Psoas muscle (tissue), 8 donors: ENCODE measurements around the gene CD300LB. TPM values are rescaled to one million over a fixed set of nuclear protein-coding genes. Genes with fewer than 3 reads are reported as not detected.

ENCODE experiments used
- ATAC-seq, 4 donors: fragments of 200-7000 bp; cut with Tn5 transposase; one replicate each; pipeline ENCODE4 v1.9.1; 2020; ENCODE audit warnings: moderate library complexity in 3 of 4, mild to moderate bottlenecking in 2 of 4
- DNase-seq, 2 donors: peaks; one replicate each; pipeline ENCODE4 v3.0.0-alpha.2; 2020
- H3K27ac ChIP-seq: fragments of 200-600 bp; one replicate; pipeline ENCODE4 v1.8.0; 2022
- H3K27me3 ChIP-seq, 3 donors: fragments of 200-600 bp in 1 of 3; one replicate each; pipeline versions ENCODE4 v1.6.1 to v1.8.0; 2013 to 2022; ENCODE audit warnings: low read length in 2 of 3, mild to moderate bottlenecking in 2 of 3, moderate library complexity in 1 of 3; ENCODE audit not compliant: insufficient read depth in 3 of 3
- H3K36me3 ChIP-seq, 2 donors: fragments of 200-600 bp in 1 of 2; one replicate each; pipeline versions ENCODE4 v1.6.1 to v1.8.0; 2013 to 2022; ENCODE audit warnings: low read depth in 1 of 2, mild to moderate bottlenecking in 1 of 2, moderate library complexity in 1 of 2; ENCODE audit not compliant: insufficient read depth in 1 of 2
- H3K4me1 ChIP-seq: fragments of 200-600 bp; one replicate; pipeline ENCODE4 v1.8.0; 2022
- H3K4me3 ChIP-seq: fragments of 200-600 bp; one replicate; pipeline ENCODE4 v1.8.0; 2022; ENCODE audit warnings: mild to moderate bottlenecking
- H3K9me3 ChIP-seq: fragments of 200-600 bp; one replicate; pipeline ENCODE4 v1.8.0; 2022
- WGBS, 3 donors: extraction: QIAGEN DNeasy Blood & Tissue Kit; methylation state at CpG; one replicate each; pipeline versions ENCODE4 v1.1.6 to v1.1.7; 2013; 5-methylcytosine and 5-hydroxymethylcytosine counted together
- intact Hi-C, 2 donors: fragments of 100-400 bp; cut with DNase I; formaldehyde crosslinking; loops; one replicate each; pipeline versions ENCODE4 v1.11.0 to v1.14.2; 2022
- polyA plus RNA-seq, 3 donors: library from polyadenylated mRNA; stranded (reverse); fragments of 200-250 nt; gene quantifications; one replicate each; pipeline ENCODE4 v1.2.3, GENCODE V29; 2013
- total RNA-seq, 4 donors: library from RNA; stranded (reverse); fragmentation: NEBNext Ultra II Directional in 2 of 4; extraction: Animal tissue kit (Norgen Biotek cat#: 25700) in 2 of 4; gene quantifications; one replicate each; pipeline versions ENCODE4 v1.2.1 to v1.2.4, GENCODE V29; 2021 to 2023
- TF ChIP-seq, protein P1 (sequence below): fragments of 200-600 bp; IDR thresholded peaks from one replicate; pipeline ENCODE4 v1.8.0; 2022; ENCODE audit warnings: antibody characterized with exemption
- donor health status: healthy with polysubstance abuse.
- donor health status: DM: no; HTN: no; CAD: no; lungs with moderate emphysema.
- donor health status: Bipolar disorder and iron deficiency.
- donor health status: healthy.
- donor health status: DM: yes; HTN: yes; CAD: no.
- donor health status: DM: no; HTN: no; CAD: no.
- donor health status: DM: no; HTN: no; CAD: no.
- donor health status: DM: yes; HTN: yes; CAD: no.

The CD300LB gene
- total and polyA plus RNA-seq, 7 donors = 0.01 to 0.15 (median 0.08) TPM; not detected in 3

- WGBS, 3 donors = 51 to 54% (median 52%) methylated on average over 6 of the region's 6 CpGs
- Histone ChIP-seq H3K36me3 (no peaks in the 10 kb centered on the region), H3K27ac (no peak overlapping the region), H3K4me1 (no peaks in the 10 kb centered on the region), H3K27me3 (no peaks in the 10 kb centered on the region), H3K9me3 (no peaks in the 10 kb centered on the region), H3K4me3 (no peak overlapping the region)
- TF ChIP-seq, protein P1, sequence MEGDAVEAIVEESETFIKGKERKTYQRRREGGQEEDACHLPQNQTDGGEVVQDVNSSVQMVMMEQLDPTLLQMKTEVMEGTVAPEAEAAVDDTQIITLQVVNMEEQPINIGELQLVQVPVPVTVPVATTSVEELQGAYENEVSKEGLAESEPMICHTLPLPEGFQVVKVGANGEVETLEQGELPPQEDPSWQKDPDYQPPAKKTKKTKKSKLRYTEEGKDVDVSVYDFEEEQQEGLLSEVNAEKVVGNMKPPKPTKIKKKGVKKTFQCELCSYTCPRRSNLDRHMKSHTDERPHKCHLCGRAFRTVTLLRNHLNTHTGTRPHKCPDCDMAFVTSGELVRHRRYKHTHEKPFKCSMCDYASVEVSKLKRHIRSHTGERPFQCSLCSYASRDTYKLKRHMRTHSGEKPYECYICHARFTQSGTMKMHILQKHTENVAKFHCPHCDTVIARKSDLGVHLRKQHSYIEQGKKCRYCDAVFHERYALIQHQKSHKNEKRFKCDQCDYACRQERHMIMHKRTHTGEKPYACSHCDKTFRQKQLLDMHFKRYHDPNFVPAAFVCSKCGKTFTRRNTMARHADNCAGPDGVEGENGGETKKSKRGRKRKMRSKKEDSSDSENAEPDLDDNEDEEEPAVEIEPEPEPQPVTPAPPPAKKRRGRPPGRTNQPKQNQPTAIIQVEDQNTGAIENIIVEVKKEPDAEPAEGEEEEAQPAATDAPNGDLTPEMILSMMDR = no peak
- no peak for DNase-seq
- no peak for ATAC-seq
- intact Hi-C loops = no loop called here
These were observed 52.7 kb downstream of the CD300LB start for GRCh38 chr17:74478420-74479100.

DNA sequence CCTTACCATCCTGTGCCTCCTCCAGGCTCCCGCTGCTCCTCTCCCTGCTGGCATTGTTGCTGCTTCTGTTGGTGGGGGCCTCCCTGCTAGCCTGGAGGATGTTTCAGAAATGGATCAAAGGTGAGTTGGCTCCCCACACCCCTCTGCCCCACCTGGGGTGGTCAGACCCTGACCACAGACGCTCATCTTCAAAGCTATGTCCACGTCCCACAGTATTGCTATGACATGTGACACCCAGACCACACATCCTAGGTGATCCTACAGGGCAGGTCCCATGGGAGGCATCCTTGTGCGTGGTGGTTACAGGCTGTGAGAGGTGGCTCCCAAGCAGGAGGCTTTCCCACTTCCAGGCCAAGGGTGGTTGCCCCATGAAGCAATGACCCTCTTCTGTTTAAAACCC lies 53.9 kb downstream of the CD300LB start:
- Histone ChIP-seq H3K27me3 (no peaks in the 10 kb centered on the region), H3K36me3 (no peaks in the 10 kb centered on the region), H3K4me1 (no peaks in the 10 kb centered on the region), H3K4me3 (no peak overlapping the region), H3K27ac (no peak overlapping the region), H3K9me3 (no peaks in the 10 kb centered on the region)
- intact Hi-C loops = no loop called here
- no peak for ATAC-seq
- TF ChIP-seq, protein P1 = no peak
- DNase-seq = no peak
- 66 to 73% (median 68%) methylated on average over 4 of the region's 4 CpGs for WGBS, 3 donors

DNA sequence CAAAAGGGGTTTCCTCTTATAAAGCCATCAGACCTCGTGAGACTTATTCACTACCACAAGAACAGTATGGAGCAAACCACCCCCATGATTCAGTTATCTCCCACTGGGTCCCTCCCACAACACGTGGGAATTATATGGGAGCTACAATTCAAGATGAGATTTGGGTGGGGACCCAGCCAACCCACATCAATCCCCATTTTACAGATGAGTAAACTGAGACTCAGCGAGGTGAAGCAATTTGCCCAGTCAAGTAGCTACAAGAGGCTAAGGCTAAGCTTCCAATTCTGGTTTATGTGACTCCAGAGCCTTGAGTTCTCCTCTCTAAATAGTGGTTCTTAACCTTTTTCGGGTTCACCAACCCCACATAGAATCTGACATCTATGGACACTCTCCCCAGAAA lies 56.1 kb downstream of the CD300LB start:
- no peaks in the 10 kb centered on the region for H3K36me3 ChIP-seq
- DNase-seq = no peak

DNA sequence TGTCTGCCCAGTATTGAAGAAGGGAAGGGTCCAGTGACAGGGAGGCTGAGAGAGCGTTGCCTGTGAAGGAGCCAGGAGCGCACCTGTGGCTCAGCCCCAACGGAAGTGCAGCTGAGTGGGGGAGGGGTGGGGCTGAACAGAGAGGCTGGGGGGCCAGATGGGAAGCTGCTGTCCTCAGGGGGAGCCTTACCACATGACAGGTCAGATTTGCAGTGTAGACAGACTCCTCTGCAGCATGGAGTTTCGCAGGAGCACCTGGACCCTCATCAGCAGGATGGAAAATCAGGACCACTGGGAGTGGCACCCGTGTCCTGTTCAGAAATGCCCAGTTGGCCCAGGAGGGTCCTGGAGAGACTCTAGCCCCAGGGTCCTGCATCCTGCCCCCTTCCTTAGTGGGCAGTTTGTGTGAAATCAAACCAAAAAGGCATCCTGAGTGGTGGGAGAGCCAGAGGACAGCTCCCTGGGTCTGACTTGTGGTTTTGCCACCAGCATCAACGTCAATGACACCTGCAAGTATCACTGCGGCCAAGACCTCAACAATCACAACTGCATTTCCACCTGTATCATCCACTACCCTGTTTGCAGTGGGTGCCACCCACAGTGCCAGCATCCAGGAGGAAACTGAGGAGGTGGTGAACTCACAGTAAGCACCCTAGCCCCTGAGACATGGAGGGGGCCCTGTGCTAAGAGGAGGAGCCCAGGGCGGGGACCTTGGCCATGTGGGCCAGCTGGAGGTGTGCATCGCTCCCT lies 57.1 kb downstream of the CD300LB start:
- 66 to 79% (median 74%) methylated on average over 8 to 9 of the region's 9 CpGs for WGBS, 3 donors
- H3K27me3 ChIP-seq = no peaks in the 10 kb centered on the region

More for the DNA sequence above, 56.1 kb downstream of the CD300LB start:
- intact Hi-C loops = no loop called here
- H3K27me3 ChIP-seq = no peaks in the 10 kb centered on the region
- no peaks in the 10 kb centered on the region for H3K9me3 ChIP-seq
- ATAC-seq = no peak
- 84 to 93% (median 90%) methylated on average over 4 of the region's 4 CpGs for WGBS, 3 donors
- H3K27ac ChIP-seq = no peak overlapping the region
- TF ChIP-seq, protein P1 = no peak
- H3K4me1 ChIP-seq = no peaks in the 10 kb centered on the region
- H3K4me3 ChIP-seq = no peak overlapping the region

More for the DNA sequence above, 57.1 kb downstream of the CD300LB start:
- no peaks in the 10 kb centered on the region for H3K9me3 ChIP-seq
- no peaks in the 10 kb centered on the region for H3K4me1 ChIP-seq
- DNase-seq (no peak), ATAC-seq (no peak)
- no peaks in the 10 kb centered on the region for H3K36me3 ChIP-seq
- no peak overlapping the region for H3K4me3 ChIP-seq
- no peak overlapping the region for H3K27ac ChIP-seq
- intact Hi-C loops = no loop called here
- TF ChIP-seq, protein P1 = no peak
